ENCODE measurements around the gene REST.

REST gene

DNA sequence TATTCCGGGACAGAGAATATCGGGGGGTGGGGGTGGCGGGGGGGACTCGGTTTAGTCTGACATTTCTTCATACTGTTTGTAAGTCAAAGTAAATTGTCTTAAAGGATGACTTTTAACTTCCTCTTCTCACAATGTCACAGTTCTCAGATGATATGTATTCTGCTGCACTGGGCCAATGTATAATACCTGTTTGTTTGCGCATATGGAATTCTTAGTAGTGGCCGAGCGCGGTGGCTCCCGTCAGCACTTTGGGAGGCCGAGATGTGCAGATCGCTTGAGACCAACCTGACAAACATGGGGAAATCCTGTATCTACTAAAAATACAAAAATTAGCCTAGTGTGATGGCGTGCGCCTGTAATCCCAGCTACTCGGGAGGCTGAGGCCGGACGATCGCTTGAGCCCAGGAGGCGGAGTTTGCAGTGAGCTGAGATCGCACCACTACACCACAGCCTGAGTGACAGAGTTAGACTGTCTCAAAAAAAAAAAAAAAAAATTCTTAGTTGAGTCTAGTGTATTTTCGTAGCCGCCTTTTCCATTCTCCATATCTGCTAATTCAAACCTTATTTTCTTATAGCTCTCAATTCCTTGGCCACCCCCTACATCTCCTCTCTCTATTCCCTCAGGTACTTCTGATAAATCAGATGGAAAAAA, 71.8 kb downstream of the REST start:
- peak; percentile 58 for DNase-seq

DNA sequence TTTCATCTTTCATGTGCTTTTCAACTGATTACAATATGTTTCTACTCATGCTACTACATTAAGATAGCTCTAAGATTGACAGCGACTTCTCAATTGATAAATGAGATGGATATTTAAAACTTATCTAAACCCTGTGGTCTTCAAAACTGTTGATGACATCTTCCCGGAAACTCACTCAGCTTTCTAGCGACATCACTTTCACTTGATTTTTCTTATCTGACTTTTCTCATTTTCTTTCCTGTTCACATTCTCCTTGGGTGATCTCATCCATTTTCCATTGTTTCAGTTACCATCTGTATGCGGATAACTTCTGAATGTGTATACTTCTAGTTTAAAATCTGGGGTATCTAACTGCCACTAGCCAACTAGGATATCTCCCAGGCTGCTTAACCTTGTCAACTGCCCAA, 74.1 kb downstream of the REST start:
- peak; percentile 7 for DNase-seq

DNA sequence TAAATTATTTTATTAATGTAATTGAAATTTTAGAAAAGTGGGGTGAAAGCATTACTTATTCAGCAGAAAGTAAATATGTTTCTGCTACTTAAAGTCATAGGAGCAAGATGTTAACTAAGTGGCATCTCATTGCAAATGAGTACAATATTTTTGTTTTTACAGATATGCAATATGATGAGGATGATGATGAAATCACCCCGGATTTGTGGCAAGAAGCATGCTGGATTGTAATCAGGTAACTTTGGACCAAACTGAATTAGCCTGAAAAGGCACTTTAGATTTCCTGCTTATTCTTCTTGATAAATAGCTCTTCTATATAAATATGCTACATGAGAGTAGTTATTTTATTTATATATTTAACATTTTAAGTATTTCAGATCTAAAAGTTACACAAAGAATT, 78.5 kb downstream of the REST start:
- no peak for DNase-seq

DNA sequence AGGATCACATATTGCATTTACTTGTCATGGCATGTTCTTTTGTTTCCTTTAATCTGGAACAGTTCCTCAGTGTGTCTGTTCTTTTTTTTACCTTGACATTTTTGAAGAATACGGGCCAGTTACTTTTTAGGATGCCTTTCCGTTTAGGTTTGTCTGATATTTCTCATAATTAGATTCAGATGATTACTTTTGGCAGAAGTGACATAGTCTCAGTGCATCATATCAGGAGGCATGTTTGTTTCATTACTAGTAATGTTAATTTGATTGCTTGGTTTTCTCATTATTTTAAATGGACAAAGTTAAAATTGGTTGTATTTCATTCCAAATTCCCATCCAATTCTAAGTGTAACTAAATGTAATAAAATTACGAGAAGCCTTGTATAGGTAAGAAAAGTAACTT, 79.3 kb downstream of the REST start:
- no peak for DNase-seq

DNA sequence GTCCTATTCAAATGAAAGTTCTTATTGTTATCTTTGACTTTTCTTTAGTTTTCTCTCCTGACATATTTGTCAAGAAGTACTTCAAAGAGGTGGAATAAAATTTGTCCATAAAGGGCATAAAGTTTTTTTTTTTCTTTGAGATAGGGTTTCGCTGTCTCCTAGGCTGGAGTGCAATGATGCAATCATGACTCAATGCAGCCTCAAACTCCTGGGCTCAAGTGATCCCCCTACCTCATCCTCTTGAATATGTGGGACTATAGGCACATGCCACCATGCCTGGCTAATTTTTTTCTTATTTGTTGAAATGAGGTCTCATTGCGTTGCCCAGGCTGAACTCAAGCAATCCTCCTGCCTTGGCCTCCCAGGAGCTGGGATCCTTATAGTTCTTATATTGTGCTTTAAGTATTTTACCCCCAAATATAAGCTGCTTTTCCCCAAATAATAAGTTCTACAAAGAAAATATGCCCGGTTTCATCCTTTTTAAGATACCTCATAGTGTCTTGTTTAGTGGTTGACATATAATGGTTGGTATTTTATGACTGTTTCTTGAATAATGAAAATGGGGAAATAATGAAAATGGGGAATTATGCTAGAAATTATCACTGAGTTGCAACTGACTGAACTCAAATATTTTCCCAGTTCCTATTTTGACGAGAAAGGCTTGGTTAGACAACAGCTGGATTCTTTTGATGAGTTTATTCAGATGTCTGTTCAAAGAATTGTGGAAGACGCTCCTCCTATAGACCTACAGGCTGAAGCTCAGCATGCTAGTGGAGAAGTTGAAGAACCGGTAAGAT, 82.6 kb downstream of the REST start:
- DNase-seq: no peak

DNA sequence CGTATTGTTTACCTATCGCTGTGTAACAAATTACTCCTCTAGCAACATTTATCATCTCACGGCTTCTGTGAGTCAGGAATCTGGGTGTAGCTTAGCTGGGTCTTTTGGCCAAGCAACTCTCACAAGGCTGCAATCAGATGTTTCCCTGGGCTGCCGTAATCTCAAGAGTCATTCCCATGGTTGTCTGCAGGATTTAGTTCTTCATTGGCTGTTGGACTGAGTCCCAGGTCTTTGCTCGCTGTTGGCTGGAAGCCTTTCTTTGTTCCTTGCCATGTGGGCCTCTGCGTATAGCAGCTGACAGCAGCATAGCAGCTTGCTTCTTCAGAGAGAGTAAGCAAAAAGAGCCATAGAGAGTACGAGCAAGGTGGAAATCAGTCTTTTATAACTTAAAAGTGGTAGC, 87.8 kb downstream of the REST start:
- DNase-seq: no peak

DNA sequence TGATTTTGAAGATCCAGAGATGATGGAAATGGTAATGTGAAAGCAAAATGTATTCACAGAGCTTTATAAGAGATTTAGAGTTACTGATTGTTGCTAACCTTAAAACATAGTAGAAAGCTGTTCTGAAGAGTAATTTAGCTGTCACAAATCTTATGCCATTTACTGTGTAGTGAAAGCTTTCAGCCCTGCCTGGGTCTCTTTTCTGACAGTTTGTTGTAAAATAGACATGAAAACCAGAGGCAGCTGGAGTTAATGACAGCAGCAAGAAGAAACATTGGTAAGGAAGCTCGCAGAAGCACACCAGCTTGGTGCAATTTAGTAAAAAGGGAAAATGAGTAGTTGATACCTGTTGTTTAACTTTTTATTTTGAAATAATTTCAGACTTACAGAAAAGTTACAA, 92.1 kb downstream of the REST start:
- DNase-seq: no peak

DNA sequence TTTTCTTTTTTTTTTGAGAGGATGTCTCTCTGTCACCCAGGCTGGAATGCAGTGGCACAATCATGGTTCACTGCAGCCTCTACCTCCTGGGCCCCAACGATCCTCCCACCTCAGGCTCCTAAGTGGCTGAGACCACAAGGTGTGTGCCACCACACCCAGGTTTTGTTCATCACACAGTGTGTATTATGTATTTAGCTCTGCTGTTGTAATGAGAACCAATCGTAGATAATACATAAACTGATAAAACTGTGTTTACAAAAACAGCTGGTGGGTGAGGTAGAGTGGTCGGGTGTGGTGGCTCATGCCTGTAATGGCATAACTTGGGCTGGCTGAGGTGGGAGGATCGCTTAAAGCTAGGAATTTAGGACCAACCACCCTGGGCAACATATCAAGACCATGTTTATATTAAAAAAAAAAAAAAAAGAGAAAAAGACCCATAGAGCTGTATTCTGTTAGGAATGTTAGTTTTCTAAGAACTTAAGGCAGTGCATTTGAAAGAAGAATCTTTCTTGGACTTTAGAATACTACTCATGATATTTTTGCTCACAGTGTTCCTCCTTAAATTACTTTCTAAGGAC, 105.9 kb downstream of the REST start:
- DNase-seq: no peak

All from CD4-positive, alpha-beta T cell treated with Interleukin-17A for 1 hour (primary cell).